ENCODE data around the gene KANK2.

Gene KANK2

DNA sequence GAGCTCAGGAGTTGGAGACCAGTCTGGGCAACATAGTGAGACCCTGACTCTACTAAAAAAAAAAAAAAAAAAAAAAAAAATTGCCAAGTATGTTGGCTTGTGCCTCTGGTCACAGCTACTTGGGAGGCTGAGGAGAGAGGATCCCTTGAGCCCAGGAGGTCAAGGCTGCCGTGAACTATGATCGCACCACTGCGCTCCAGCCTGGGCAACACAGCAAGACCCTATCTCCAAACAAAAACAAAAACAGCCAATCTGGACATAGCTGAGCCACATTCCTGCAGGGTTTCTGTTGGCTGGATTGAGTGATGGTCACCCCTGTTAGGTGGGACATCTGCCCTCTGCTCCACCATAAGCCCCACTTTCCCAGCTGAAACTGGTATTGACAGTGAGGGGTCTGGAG lies 28.5 kb upstream of the KANK2 start:
- no peak for DNase-seq (ENCODE audit: low read depth)

DNA sequence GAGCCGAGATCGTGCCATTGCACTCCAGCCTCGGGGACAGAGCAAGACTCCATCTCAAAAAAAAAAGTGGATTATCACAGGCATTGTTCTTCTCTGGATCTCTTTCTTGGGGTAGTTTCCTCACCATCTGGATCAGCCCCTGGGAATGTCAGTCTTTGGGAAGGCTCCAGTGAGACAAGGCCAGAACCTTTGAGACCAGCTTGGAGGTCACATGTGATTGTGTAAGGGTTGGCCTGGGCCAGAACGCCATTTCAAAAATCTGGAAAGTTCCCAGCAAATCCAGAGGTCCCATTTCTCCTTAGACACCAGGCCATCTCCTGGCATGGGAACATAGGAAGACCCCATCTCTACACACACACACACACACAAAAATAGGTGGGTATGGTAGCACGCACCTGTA lies 27.8 kb upstream of the KANK2 start:
- DNase-seq (ENCODE audit: low read depth) = no peak

DNA sequence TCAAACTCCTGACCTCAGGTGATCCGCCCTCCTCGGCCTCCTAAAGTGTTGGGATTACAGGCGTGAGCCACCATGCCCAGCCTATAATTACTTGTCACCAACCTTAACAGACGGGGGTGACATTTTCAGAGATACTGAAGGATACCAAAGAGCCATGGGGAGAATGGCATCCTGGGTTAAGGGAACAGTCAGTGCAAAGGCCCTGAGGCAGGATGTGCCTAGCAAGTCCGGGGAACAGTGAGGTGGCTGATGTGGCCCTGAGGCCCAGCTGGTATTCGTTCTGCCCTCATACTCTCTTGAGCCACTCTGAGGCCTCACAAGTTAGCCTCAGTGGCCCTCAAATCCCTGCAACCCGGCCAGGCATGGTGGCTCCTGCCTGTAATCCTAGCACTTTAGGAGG lies 27.1 kb upstream of the KANK2 start:
- DNase-seq (ENCODE audit: low read depth) = no peak

GRCh38 chr19:11223200-11223599 lies 25.9 kb upstream of the KANK2 start:
- no peak for DNase-seq (ENCODE audit: low read depth)

DNA sequence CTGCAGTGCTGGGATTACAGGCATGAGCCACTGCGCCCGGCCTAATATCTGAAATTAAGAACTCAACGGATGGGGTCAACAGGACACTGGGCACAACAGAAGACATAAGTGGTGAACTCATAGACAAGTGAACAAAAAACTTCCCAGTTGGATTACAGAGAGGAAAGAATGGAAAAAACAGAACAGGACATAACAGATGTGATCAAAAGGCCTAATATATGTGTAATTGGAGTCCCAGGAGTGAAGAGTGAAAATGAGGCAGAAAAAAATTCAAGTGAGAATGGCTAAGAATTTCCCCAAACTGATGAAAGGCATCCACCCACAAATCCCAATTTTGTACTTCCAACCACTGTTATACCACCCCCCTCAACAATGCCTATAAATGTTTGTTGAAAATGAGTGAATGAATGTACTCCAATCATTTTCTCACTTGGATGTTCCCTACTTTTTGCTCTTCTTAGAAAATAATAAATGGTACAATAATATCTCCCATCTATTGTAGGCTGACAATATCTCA lies 23.8 kb upstream of the KANK2 start:
- DNase-seq (ENCODE audit: low read depth) = no peak

GRCh38 chr19:11214387-11214786 lies 17.0 kb upstream of the KANK2 start:
- DNase-seq (ENCODE audit: low read depth) = no peak

DNA sequence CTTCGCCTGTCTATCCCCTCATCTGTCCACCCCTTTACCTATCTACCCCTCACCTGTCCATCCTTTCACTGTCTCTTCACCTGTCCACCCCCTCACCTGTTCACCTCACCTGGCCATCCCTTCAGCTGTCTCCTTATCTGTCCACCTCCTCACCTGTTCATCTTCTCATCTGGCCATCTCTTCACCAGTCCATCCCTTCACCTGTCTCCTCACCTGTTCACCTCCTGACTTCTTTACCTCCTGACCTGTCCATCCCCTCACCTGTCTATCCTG lies 13.2 kb upstream of the KANK2 start:
- DNase-seq (ENCODE audit: low read depth) = no peak

GRCh38 chr19:11209839-11210655 lies 12.7 kb upstream of the KANK2 start:
- DNase-seq (ENCODE audit: low read depth) = peak; percentile 11

DNA sequence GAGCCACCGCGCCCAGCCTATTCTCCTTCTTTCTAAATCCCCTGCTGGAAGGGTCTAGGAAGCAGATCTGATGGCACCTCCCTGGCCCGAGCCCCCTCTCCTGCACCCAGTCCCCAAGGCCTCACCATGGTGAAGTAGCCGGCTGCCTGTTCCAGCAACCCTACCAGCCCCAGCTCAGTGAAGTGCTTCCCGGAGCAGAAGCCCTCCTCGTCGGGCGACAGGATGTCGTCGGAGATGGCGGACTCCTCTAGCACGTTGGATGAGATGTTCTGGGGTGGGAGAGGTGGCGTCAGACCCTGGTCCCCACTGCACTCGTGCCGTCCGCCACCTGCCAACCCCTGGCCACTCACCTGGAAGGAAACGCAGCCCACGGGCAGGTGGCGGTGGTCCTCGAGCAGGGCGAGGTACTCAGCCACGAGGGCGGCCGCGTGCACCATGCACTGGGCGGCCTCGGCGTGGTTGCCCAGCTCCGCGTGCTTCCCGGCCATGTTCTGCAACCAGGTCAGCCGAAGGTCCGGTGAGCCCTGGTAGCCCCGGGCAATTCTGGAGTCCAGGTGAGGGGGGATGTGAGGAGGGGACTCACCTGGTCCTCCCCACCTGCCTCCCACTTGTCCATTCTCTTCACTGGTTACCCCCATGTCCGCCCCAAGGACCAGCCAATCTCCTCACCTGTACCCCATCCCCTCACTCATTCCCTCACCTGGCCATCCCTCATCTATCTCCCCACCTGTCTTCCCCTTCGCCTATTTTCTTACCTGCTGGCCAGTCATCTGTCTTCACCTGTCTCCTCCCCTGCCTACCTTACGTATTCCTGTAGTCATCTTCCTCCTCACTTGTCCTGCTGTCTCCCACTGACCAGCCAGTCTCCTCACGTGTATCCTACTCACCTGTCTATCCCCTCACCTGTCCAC lies 11.5 kb upstream of the KANK2 start:
- peak; percentile 44 for DNase-seq (ENCODE audit: low read depth)

- no peak for DNase-seq (ENCODE audit: low read depth)
Observed at GRCh38 chr19:11205939-11206570, 8.7 kb upstream of the KANK2 start.

- peak; percentile 21 for DNase-seq (ENCODE audit: low read depth)
Observed at GRCh38 chr19:11204943-11205349, 7.6 kb upstream of the KANK2 start.

- DNase-seq (ENCODE audit: low read depth) = no peak
Observed at GRCh38 chr19:11204076-11204602, 6.8 kb upstream of the KANK2 start.

GRCh38 chr19:11203194-11204075 lies 6.1 kb upstream of the KANK2 start:
- DNase-seq (ENCODE audit: low read depth) = peak; percentile 98

DNA sequence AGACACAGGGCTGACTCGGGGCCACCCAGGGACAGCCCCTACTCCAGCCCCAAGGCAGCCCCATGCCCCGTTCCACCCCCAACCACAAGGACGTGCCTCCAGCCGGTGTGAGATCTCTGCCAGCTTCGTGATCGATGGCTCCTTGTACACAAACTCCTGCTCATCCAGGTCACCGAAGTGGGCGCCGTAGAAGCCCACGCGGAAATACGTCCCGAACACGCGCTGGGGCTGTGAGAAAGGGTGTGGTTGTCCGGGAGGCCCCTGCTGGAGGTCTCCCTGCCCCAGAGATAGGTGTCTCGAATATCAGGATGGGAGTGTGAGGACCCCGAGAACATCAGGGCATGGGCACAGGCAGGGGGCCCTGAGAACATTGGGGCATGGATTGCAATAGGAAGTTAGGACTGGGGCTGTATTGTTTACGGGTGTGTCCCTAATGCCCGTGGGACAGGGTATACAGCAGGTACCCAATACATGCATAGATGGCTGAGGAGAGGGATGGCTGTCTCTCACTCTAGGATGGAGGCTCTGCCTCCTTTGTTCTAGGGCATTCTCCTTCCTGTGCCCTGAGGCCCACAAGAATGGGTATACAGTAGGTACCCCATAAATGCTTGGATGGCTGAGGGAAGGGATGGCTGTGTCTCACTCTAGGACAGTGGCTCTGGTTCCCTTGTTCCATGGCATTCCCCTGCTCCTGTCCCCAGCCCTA lies 5.3 kb upstream of the KANK2 start:
- DNase-seq (ENCODE audit: low read depth) = no peak

DNA sequence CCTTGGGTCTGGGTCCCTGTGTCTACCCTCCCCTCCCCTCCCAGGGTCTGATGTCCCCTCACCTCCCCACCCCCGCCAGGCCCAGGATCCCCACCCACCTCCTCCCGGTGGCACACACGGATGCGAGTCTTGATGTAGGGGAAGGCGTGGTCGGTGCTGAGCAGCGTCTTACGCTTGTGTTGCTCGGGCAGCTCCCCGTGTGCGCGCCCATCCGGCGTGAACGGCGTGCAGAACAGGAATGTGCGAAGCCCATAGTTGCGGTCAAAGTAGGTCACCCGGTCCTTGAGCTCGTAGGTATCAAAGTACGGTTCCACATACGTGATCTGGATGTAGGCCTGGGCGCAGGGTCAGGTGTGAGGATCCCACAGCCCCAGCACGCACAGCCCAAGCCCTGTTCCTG lies 4.4 kb upstream of the KANK2 start:
- DNase-seq (ENCODE audit: low read depth) = no peak

DNA sequence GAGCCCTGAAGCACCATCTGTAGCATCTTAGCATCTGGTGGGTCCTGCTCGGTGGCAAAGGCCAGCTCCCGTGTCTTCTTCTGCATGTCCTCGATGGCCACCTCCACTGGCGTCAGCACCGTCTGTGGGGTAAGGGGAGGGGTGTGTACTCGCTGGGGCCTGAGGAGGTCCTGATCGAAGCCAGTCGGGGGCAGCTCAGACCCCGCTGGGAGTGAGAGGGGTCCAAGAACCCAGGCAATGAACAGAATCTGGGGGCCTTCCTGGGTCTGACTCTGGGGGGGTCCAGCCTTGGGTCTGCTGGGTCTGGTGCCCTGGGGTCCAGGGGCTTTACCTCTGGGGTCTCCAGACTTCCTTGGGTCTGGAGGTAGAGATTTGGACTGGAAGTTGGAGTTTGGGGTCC lies 3.6 kb upstream of the KANK2 start:
- DNase-seq (ENCODE audit: low read depth) = no peak

GRCh38 chr19:11200015-11200574 lies 2.8 kb upstream of the KANK2 start:
- no peak for DNase-seq (ENCODE audit: low read depth)

- no peak for DNase-seq (ENCODE audit: low read depth)
Observed at GRCh38 chr19:11199517-11199916, 2.2 kb upstream of the KANK2 start.

- no peak for DNase-seq (ENCODE audit: low read depth)
Observed at GRCh38 chr19:11198769-11199424, 1.6 kb upstream of the KANK2 start.

DNA sequence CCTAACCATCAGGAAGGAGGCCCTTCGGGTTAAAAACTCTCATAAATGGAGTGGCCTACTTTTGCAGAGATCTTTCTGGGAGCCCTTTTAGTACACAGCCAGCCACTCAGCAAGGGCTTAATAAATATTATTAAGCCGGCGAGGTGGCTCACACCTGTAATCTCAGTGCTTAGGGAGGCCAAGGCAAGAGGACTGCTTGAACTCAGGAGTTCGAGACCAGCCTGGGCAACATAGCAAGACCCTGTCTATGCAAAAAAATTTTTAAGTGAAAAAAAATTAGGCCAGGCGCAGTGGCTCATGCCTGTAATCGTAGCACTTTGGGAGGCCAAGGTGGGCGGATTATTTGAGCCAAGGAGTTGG lies 810 bp upstream of the KANK2 start:
- DNase-seq (ENCODE audit: low read depth) = no peak
